Neural cell (in vitro differentiated cells): ENCODE data around the gene EEIG2. TPM values are rescaled to one million over a fixed set of nuclear protein-coding genes. Genes with fewer than 3 reads are reported as not detected.

ENCODE experiments used
- H2AFZ ChIP-seq: fragments of 200-600, 300-800 bp; sonication (generic), shearing (Covaris generic); 2 replicates; pipeline ENCODE4 v1.6.0; 2014; ENCODE audit warnings: low read depth, mild to moderate bottlenecking, antibody characterized with exemption, low read length, moderate library complexity
- H3F3A ChIP-seq: fragments of 200-600 bp; shearing (Covaris generic); 2 replicates; pipeline ENCODE4 v1.6.1; 2016; ENCODE audit warnings: mild to moderate bottlenecking, moderate library complexity, mixed read lengths, antibody characterized with exemption, low read length; ENCODE audit not compliant: insufficient read depth, poor library complexity, severe bottlenecking
- H3K27ac ChIP-seq: fragments of 200-600, 300-800 bp; sonication (generic), shearing (Covaris generic); 2 replicates; pipeline ENCODE4 v1.5.1; 2014; ENCODE audit warnings: mild to moderate bottlenecking, low read length, moderate library complexity
- H3K27me3 ChIP-seq: fragments of 300-800, 200-600 bp; sonication (generic), shearing (Covaris generic); 2 replicates; pipeline ENCODE4 v1.6.0; 2014; ENCODE audit warnings: mild to moderate bottlenecking, low read depth, low read length, moderate library complexity; ENCODE audit not compliant: insufficient read depth
- H3K36me3 ChIP-seq: fragments of 300-800, 200-600 bp; sonication (generic), shearing (Covaris generic); 2 replicates; pipeline ENCODE4 v1.5.1; 2014; ENCODE audit warnings: mild to moderate bottlenecking, antibody characterized with exemption, low read length, moderate library complexity; ENCODE audit not compliant: insufficient read depth
- H3K4me2 ChIP-seq: fragments of 300-800, 200-600 bp; sonication (generic), shearing (Covaris generic); 2 replicates; pipeline ENCODE4 v1.6.0; 2014; ENCODE audit warnings: mild to moderate bottlenecking, low read length
- H3K4me3 ChIP-seq: fragments of 300-800, 200-600 bp; sonication (generic), shearing (Covaris generic); 2 replicates; pipeline ENCODE4 v1.5.1; 2014; ENCODE audit warnings: mild to moderate bottlenecking, low read length, moderate library complexity
- H3K79me2 ChIP-seq: fragments of 200-600 bp; shearing (Covaris generic); replicated peaks from 2 replicates; pipeline ENCODE4 v1.6.0; 2014; ENCODE audit warnings: mild to moderate bottlenecking, low read length, moderate library complexity; ENCODE audit not compliant: insufficient read depth
- H3K9ac ChIP-seq: fragments of 300-800, 200-600 bp; sonication (generic), shearing (Covaris generic); 2 replicates; pipeline ENCODE4 v1.6.1; 2016; ENCODE audit warnings: mild to moderate bottlenecking, low read length, mixed read lengths
- H3K9me2 ChIP-seq: fragments of 200-600 bp; shearing (Covaris generic); 2 replicates; pipeline ENCODE4 v1.6.1; 2016; ENCODE audit warnings: mild to moderate bottlenecking, low read length, mixed read lengths; ENCODE audit not compliant: insufficient read depth
- H3K9me3 ChIP-seq: fragments of 200-600, 300-800 bp; sonication (generic), shearing (Covaris generic); 2 replicates; pipeline ENCODE4 v1.6.1; 2016; ENCODE audit warnings: mild to moderate bottlenecking, mixed run types, low read length, moderate library complexity, mixed read lengths
- H4K20me1 ChIP-seq: fragments of 200-600 bp; shearing (Covaris generic); 2 replicates; pipeline ENCODE4 v1.6.1; 2016; ENCODE audit warnings: mild to moderate bottlenecking, mixed run types; ENCODE audit not compliant: insufficient read depth
- EP300 ChIP-seq: fragments of 450-650 bp; conservative IDR thresholded peaks from 2 replicates; pipeline ENCODE4 v1.6.1; 2014; ENCODE audit warnings: antibody characterized with exemption, mild to moderate bottlenecking, moderate library complexity; ENCODE audit not compliant: poor library complexity, severe bottlenecking
- EZH2 ChIP-seq: fragments of 200-600, 300-800 bp; shearing (Covaris generic), sonication (generic); IDR thresholded peaks from 2 replicates; pipeline ENCODE4 v1.6.1; 2014; ENCODE audit warnings: antibody characterized with exemption, low read length, borderline replicate concordance, mild to moderate bottlenecking; ENCODE audit not compliant: insufficient read depth, poor library complexity, severe bottlenecking
- POLR2AphosphoS5 ChIP-seq: IDR thresholded peaks from 2 replicates; pipeline ENCODE4 v1.6.1; 2012
- SMC3 ChIP-seq: fragments of 450-650 bp; conservative IDR thresholded peaks from 2 replicates; pipeline ENCODE4 v1.6.1; 2014; ENCODE audit warnings: antibody characterized with exemption, mild to moderate bottlenecking, moderate library complexity; ENCODE audit not compliant: poor library complexity
- TAF1 ChIP-seq: IDR thresholded peaks from 2 replicates; pipeline ENCODE4 v1.6.1; 2012; ENCODE audit warnings: low read depth
- polyA plus RNA-seq: library from polyadenylated mRNA; depleted of rRNA; stranded (reverse); fragments of >200 nt; gene quantifications from 2 replicates; pipeline ENCODE4 v1.2.3, GENCODE V29; 2014
- TF ChIP-seq, protein P1 (sequence below): fragments of 450-650 bp; IDR thresholded peaks from 2 replicates; pipeline ENCODE4 v1.5.1; 2014; ENCODE audit warnings: antibody characterized with exemption, mild to moderate bottlenecking, moderate library complexity; ENCODE audit not compliant: poor library complexity, severe bottlenecking
- TF ChIP-seq, protein P2 (sequence below): IDR thresholded peaks from 2 replicates; pipeline ENCODE4 v1.6.1; 2012; ENCODE audit warnings: borderline replicate concordance

The EEIG2 gene
- polyA plus RNA-seq, 1 donor from 2014 or later: 13.1 TPM

DNA sequence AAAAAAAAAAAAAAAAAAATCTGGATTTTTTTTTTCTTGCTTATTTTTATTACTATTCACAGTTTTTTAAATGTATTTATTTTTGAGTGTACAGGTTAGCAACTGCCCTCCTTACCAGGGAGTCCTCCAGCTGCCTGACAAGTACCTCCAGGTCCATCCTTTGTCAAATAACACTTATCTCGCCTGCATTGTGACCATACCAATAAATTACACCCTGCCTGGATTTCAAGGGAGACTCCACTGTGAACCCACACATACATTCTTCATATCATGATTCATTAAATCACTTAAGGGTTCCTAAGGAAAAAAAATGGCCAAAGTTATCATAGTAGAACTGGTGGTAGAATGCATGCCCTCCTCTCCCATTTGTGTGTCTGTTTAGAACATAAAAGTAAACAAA is 38.4 kb downstream of the EEIG2 start:
- no peaks in the 10 kb centered on the region for H3K27me3 ChIP-seq
- no peak overlapping the region for H3K4me2 ChIP-seq
- H3F3A ChIP-seq: no peaks in the 10 kb centered on the region
- H3K79me2 ChIP-seq: no peaks in the 10 kb centered on the region
- H3K9ac ChIP-seq: no peak overlapping the region
- no peak for TF ChIP-seq EP300
- TF ChIP-seq, protein P1, sequence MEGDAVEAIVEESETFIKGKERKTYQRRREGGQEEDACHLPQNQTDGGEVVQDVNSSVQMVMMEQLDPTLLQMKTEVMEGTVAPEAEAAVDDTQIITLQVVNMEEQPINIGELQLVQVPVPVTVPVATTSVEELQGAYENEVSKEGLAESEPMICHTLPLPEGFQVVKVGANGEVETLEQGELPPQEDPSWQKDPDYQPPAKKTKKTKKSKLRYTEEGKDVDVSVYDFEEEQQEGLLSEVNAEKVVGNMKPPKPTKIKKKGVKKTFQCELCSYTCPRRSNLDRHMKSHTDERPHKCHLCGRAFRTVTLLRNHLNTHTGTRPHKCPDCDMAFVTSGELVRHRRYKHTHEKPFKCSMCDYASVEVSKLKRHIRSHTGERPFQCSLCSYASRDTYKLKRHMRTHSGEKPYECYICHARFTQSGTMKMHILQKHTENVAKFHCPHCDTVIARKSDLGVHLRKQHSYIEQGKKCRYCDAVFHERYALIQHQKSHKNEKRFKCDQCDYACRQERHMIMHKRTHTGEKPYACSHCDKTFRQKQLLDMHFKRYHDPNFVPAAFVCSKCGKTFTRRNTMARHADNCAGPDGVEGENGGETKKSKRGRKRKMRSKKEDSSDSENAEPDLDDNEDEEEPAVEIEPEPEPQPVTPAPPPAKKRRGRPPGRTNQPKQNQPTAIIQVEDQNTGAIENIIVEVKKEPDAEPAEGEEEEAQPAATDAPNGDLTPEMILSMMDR: no peak
- no peak for TF ChIP-seq POLR2AphosphoS5
- H3K27ac ChIP-seq: no peak overlapping the region
- no peaks in the 10 kb centered on the region for H3K9me2 ChIP-seq
- no peak overlapping the region for H3K4me3 ChIP-seq
- no peaks in the 10 kb centered on the region for H4K20me1 ChIP-seq
- no peak overlapping the region for H2AFZ ChIP-seq
- H3K36me3 ChIP-seq: no peaks in the 10 kb centered on the region
- no peaks in the 10 kb centered on the region for H3K9me3 ChIP-seq

DNA sequence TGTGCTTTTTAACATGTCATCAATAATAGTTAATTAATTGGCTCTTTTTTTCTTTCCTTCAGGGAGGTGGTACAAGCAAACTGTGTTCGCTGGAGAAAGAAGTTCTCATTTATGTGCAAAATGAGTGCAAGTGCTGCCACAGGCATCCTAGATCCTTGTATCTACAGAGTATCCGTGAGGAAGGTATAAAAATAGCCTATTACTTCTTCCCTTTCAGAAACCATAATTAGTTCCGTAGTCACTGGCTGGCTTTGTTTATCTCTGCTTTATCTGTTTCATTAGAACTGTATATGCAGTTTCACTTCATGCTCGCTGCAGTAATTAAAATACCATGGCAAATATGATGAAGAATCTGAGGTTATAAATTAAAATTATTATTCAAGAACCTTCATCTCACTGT is 40.6 kb downstream of the EEIG2 start:
- no peak overlapping the region for H2AFZ ChIP-seq
- no peaks in the 10 kb centered on the region for H3K9me3 ChIP-seq
- H3K27ac ChIP-seq: no peak overlapping the region
- H3F3A ChIP-seq: no peaks in the 10 kb centered on the region
- H3K79me2 ChIP-seq: no peaks in the 10 kb centered on the region
- no peaks in the 10 kb centered on the region for H3K27me3 ChIP-seq
- H3K9me2 ChIP-seq: no peaks in the 10 kb centered on the region
- H3K4me3 ChIP-seq: no peak overlapping the region
- H3K36me3 ChIP-seq: no peaks in the 10 kb centered on the region
- no peaks in the 10 kb centered on the region for H4K20me1 ChIP-seq
- H3K9ac ChIP-seq: no peak overlapping the region
- TF ChIP-seq, protein P1: no peak
- TF ChIP-seq POLR2AphosphoS5: no peak
- no peak overlapping the region for H3K4me2 ChIP-seq

DNA sequence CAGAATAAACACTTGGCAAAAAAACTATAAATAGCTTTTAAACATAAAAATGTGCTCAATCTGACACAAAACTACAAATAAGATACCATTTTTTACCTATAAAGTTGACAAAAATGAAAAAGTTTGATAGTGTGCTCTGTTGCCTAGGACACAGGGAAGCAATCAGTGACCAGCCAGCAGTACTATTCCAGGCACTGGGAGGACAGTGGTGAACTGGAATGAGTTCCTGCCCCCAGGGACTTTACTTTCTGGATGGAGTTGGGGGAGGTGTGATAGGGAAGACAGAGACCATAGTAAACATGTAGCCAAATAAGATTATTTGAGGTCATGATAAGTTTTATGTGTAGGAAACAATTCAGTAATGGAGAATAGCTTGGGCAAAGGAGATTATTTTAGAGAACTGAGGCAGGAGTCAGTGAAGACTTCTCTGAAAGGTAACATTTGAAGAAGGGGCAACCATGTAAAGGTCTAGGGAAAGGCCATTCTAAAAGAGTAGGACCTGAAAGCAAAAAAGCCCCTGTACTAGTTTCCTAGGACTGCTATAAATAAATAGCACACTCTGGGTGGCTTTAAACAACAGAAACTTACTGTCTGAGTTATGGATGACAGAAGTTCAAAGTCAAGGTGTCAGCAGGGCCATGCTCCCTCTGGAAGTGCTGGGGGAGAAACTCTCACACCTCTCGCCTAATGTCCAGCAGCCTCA is 42.0 kb downstream of the EEIG2 start:
- Histone ChIP-seq H3K9me2 (no peaks in the 10 kb centered on the region), H3K9me3 (no peaks in the 10 kb centered on the region), H3K9ac (no peak overlapping the region), H3K79me2 (no peaks in the 10 kb centered on the region), H2AFZ (no peak overlapping the region), H3F3A (no peaks in the 10 kb centered on the region), H3K36me3 (no peaks in the 10 kb centered on the region), H3K4me3 (no peak overlapping the region), H3K27ac (no peak overlapping the region), H3K4me2 (no peak overlapping the region), H4K20me1 (no peaks in the 10 kb centered on the region), H3K27me3 (no peaks in the 10 kb centered on the region)
- no peak for TF ChIP-seq SMC3
- no peak for TF ChIP-seq EP300
- no peak for TF ChIP-seq TAF1
- no peak for TF ChIP-seq POLR2AphosphoS5
- TF ChIP-seq, protein P2, sequence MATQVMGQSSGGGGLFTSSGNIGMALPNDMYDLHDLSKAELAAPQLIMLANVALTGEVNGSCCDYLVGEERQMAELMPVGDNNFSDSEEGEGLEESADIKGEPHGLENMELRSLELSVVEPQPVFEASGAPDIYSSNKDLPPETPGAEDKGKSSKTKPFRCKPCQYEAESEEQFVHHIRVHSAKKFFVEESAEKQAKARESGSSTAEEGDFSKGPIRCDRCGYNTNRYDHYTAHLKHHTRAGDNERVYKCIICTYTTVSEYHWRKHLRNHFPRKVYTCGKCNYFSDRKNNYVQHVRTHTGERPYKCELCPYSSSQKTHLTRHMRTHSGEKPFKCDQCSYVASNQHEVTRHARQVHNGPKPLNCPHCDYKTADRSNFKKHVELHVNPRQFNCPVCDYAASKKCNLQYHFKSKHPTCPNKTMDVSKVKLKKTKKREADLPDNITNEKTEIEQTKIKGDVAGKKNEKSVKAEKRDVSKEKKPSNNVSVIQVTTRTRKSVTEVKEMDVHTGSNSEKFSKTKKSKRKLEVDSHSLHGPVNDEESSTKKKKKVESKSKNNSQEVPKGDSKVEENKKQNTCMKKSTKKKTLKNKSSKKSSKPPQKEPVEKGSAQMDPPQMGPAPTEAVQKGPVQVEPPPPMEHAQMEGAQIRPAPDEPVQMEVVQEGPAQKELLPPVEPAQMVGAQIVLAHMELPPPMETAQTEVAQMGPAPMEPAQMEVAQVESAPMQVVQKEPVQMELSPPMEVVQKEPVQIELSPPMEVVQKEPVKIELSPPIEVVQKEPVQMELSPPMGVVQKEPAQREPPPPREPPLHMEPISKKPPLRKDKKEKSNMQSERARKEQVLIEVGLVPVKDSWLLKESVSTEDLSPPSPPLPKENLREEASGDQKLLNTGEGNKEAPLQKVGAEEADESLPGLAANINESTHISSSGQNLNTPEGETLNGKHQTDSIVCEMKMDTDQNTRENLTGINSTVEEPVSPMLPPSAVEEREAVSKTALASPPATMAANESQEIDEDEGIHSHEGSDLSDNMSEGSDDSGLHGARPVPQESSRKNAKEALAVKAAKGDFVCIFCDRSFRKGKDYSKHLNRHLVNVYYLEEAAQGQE: no peak
- no peak for TF ChIP-seq EZH2
